Psoas muscle (tissue), 8 donors: ENCODE results near the gene TSPAN6. TPM values are rescaled to one million over a fixed set of nuclear protein-coding genes. Genes with fewer than 3 reads are reported as not detected.

Experiments used
- ATAC-seq, 4 donors: fragments of 200-7000 bp; cut with Tn5 transposase; one replicate each; pipeline ENCODE4 v1.9.1; 2020; ENCODE audit warnings: moderate library complexity in 3 of 4, mild to moderate bottlenecking in 2 of 4
- DNase-seq, 2 donors: peaks; one replicate each; pipeline ENCODE4 v3.0.0-alpha.2; 2020
- H3K27ac ChIP-seq: fragments of 200-600 bp; one replicate; pipeline ENCODE4 v1.8.0; 2022
- H3K27me3 ChIP-seq, 3 donors: fragments of 200-600 bp in 1 of 3; one replicate each; pipeline versions ENCODE4 v1.6.1 to v1.8.0; 2013 to 2022; ENCODE audit warnings: low read length in 2 of 3, mild to moderate bottlenecking in 2 of 3, moderate library complexity in 1 of 3; ENCODE audit not compliant: insufficient read depth in 3 of 3
- H3K36me3 ChIP-seq, 2 donors: fragments of 200-600 bp in 1 of 2; one replicate each; pipeline versions ENCODE4 v1.6.1 to v1.8.0; 2013 to 2022; ENCODE audit warnings: low read depth in 1 of 2, mild to moderate bottlenecking in 1 of 2, moderate library complexity in 1 of 2; ENCODE audit not compliant: insufficient read depth in 1 of 2
- H3K4me1 ChIP-seq: fragments of 200-600 bp; one replicate; pipeline ENCODE4 v1.8.0; 2022
- H3K4me3 ChIP-seq: fragments of 200-600 bp; one replicate; pipeline ENCODE4 v1.8.0; 2022; ENCODE audit warnings: mild to moderate bottlenecking
- H3K9me3 ChIP-seq: fragments of 200-600 bp; one replicate; pipeline ENCODE4 v1.8.0; 2022
- WGBS, 3 donors: extraction: QIAGEN DNeasy Blood & Tissue Kit; methylation state at CpG; one replicate each; pipeline versions ENCODE4 v1.1.6 to v1.1.7; 2013; 5-methylcytosine and 5-hydroxymethylcytosine counted together
- intact Hi-C, 2 donors: fragments of 100-400 bp; cut with DNase I; formaldehyde crosslinking; loops; one replicate each; pipeline versions ENCODE4 v1.11.0 to v1.14.2; 2022
- polyA plus RNA-seq, 3 donors: library from polyadenylated mRNA; stranded (reverse); fragments of 200-250 nt; gene quantifications; one replicate each; pipeline ENCODE4 v1.2.3, GENCODE V29; 2013
- total RNA-seq, 4 donors: library from RNA; stranded (reverse); fragmentation: NEBNext Ultra II Directional in 2 of 4; extraction: Animal tissue kit (Norgen Biotek cat#: 25700) in 2 of 4; gene quantifications; one replicate each; pipeline versions ENCODE4 v1.2.1 to v1.2.4, GENCODE V29; 2021 to 2023
- TF ChIP-seq, protein P1 (sequence below): fragments of 200-600 bp; IDR thresholded peaks from one replicate; pipeline ENCODE4 v1.8.0; 2022; ENCODE audit warnings: antibody characterized with exemption
- donor health status: healthy with polysubstance abuse.
- donor health status: DM: no; HTN: no; CAD: no; lungs with moderate emphysema.
- donor health status: Bipolar disorder and iron deficiency.
- donor health status: healthy.
- donor health status: DM: yes; HTN: yes; CAD: no.
- donor health status: DM: no; HTN: no; CAD: no.
- donor health status: DM: no; HTN: no; CAD: no.
- donor health status: DM: yes; HTN: yes; CAD: no.

TSPAN6 gene
- total and polyA plus RNA-seq, 7 donors, result 2.1 to 4.3 (median 3.3) TPM

DNA sequence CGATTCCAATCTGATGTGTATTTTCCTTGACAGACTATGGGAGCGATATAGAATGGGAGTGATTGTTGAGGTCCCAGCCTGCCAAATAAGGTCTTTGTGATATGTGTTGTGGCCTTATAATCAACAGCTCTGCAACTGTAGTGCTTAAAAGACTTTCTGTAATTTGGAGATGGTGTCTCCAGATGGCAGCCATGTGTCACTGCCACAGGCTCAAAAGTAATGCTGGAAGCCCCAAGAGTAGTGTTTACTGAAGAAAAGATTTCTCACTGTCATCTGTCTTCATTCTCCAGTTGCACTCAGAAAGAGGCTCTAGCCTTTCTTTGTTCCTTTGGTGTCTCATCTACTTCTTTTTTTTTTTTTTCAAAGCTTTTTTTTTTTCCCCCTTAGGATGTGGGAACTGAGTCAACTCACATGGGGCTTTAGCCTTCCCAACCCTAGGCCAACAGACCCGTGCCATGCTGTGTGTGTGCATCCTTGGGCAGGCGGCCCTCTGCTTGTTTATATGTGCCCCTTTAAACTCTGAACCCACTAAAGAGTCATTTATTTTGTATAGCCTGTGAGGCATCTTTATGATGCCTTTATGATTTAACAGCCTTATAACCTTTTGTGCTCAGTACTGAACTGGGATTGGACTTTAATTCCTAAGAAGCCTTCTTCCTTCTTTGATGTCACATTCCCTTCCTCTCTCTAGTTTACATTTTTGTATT is 23.0 kb upstream of the TSPAN6 start:
- WGBS, 3 donors, result 74 to 81% (median 77%) methylated on average over 4 of the region's 4 CpGs
- no peak for ATAC-seq
- H3K27ac ChIP-seq, result no peak overlapping the region

DNA sequence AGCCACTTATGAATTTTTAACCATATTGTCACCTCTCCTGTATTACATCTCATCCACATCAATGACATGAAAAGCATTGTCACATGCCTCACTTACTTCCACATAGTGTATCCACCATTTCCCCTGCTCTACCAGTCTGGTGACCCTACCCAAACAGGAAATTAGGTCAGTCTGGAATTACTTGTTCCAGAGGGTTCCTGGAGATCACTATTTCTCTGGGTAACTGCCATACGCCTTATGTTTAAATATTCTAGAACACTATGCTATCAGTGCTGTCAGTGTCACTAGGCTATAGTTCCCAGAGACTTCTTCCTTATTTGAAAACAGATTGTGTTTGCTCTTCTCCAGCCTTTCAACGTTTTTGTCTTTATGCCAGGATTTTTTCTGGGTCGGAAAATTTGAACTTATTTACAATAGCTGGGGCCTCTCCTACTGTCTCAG is 22.4 kb upstream of the TSPAN6 start:
- intact Hi-C loops, result no loop called here
- 32 to 45% (median 41%) methylated on average over 3 of the region's 3 CpGs for WGBS, 3 donors
- peaks cover 3% of the 10 kb centered on the region for H3K9me3 ChIP-seq
- ATAC-seq (no peak), DNase-seq (no peak)
- no peak overlapping the region for H3K27ac ChIP-seq
- no peak overlapping the region for H3K4me3 ChIP-seq
- no peaks in the 10 kb centered on the region for H3K4me1 ChIP-seq
- no peaks in the 10 kb centered on the region for H3K36me3 ChIP-seq
- TF ChIP-seq, protein P1, sequence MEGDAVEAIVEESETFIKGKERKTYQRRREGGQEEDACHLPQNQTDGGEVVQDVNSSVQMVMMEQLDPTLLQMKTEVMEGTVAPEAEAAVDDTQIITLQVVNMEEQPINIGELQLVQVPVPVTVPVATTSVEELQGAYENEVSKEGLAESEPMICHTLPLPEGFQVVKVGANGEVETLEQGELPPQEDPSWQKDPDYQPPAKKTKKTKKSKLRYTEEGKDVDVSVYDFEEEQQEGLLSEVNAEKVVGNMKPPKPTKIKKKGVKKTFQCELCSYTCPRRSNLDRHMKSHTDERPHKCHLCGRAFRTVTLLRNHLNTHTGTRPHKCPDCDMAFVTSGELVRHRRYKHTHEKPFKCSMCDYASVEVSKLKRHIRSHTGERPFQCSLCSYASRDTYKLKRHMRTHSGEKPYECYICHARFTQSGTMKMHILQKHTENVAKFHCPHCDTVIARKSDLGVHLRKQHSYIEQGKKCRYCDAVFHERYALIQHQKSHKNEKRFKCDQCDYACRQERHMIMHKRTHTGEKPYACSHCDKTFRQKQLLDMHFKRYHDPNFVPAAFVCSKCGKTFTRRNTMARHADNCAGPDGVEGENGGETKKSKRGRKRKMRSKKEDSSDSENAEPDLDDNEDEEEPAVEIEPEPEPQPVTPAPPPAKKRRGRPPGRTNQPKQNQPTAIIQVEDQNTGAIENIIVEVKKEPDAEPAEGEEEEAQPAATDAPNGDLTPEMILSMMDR, result no peak
- peaks cover 0 to 21% (median 0%) of the 10 kb centered on the region in 3 donors for H3K27me3 ChIP-seq

More for the DNA sequence above, 23.0 kb upstream of the TSPAN6 start:
- peaks cover 0 to 24% (median 0%) of the 10 kb centered on the region in 3 donors for H3K27me3 ChIP-seq
- TF ChIP-seq, protein P1, result no peak
- H3K4me1 ChIP-seq, result no peaks in the 10 kb centered on the region
- intact Hi-C loops, result no loop called here
- DNase-seq, result no peak
- peaks cover 3% of the 10 kb centered on the region for H3K9me3 ChIP-seq
- H3K36me3 ChIP-seq, result no peaks in the 10 kb centered on the region
- H3K4me3 ChIP-seq, result no peak overlapping the region

DNA sequence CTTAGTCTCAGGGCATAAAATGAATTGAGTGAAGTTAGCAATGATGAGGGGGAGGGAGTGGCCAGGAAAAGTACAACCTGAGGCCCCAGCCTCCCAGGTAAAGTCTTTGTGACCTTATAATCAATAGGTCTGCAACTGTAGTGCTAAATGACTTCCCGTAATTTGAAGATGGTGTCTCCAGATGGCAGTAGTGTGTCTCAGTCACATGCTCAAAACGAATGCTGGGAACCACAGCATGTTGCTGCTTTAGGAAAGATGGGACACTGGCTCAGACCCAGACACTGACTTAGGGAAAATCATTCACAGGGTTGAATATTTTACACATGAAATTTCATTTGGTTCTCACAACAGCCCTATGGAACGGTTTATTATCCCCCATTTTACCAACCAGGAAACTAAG is 17.7 kb upstream of the TSPAN6 start:
- intact Hi-C loops, result no loop called here
- no peak overlapping the region for H3K27ac ChIP-seq
- ATAC-seq, result no peak
- no peak for DNase-seq
- peaks cover 0 to 19% (median 0%) of the 10 kb centered on the region in 3 donors for H3K27me3 ChIP-seq
- TF ChIP-seq, protein P1, result no peak
- peaks cover 3% of the 10 kb centered on the region for H3K9me3 ChIP-seq
- H3K36me3 ChIP-seq, result no peaks in the 10 kb centered on the region
- no peaks in the 10 kb centered on the region for H3K4me1 ChIP-seq
- H3K4me3 ChIP-seq, result no peak overlapping the region
- WGBS, 3 donors, result 17 to 31% (median 21%) methylated on average over 3 of the region's 3 CpGs

DNA sequence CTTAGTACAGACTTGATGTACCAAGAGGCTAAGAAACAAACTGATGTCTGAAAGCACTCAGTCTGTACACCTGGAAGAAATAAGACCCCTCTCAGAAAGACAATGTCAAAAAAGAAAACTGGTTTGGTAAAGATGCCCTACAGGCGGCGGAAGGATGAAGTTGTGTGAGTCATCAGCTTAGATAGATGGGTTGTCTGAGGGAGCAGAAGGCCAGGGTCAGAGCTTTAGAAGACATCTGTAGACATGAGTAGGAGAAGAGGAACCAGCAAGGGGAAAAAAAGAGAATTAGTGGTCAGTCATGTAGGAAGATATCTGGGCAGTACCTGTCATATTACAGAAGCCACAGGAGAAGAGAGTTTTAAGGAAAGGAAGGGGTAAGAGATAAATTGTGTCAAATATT is 15.7 kb upstream of the TSPAN6 start:
- no peaks in the 10 kb centered on the region for H3K4me1 ChIP-seq
- 84 to 95% (median 88%) methylated on average over 2 of the region's 2 CpGs for WGBS, 3 donors
- H3K9me3 ChIP-seq, result no peaks in the 10 kb centered on the region
- TF ChIP-seq, protein P1, result no peak
- ATAC-seq (no peak), DNase-seq (no peak)
- H3K36me3 ChIP-seq, result no peaks in the 10 kb centered on the region
- intact Hi-C loops, result no loop called here
- H3K27me3 ChIP-seq, result peaks cover 0 to 19% (median 0%) of the 10 kb centered on the region in 3 donors
- H3K4me3 ChIP-seq, result no peak overlapping the region
- H3K27ac ChIP-seq, result no peak overlapping the region
